MV-4-11 (cell line): ENCODE results near the gene METTL13.

Experiments used
- DNase-seq: peaks from one replicate; lab custom pipeline; 2025; lab: John Stamatoyannopoulos, UW

Gene METTL13

GRCh38 chr1:171803461-171804022 is 22.1 kb downstream of the METTL13 start:
- DNase-seq, result no peak

GRCh38 chr1:171805395-171806115 is 24.1 kb downstream of the METTL13 start:
- DNase-seq, result no peak

GRCh38 chr1:171807556-171807955 is 26.1 kb downstream of the METTL13 start:
- DNase-seq, result peak; percentile 56

- DNase-seq, result no peak
These were observed 28.4 kb downstream of the METTL13 start for GRCh38 chr1:171809834-171810233.

GRCh38 chr1:171811672-171812071 is 30.2 kb downstream of the METTL13 start:
- no peak for DNase-seq

GRCh38 chr1:171814692-171815091 is 33.2 kb downstream of the METTL13 start:
- DNase-seq, result no peak

GRCh38 chr1:171816300-171816901 is 34.9 kb downstream of the METTL13 start:
- DNase-seq, result no peak

- DNase-seq, result peak; percentile 42
These were observed 36.2 kb downstream of the METTL13 start for GRCh38 chr1:171817511-171818265.

GRCh38 chr1:171819946-171820345 is 38.5 kb downstream of the METTL13 start:
- no peak for DNase-seq

- DNase-seq, result no peak
These were observed 45.5 kb downstream of the METTL13 start for GRCh38 chr1:171826973-171827372.

GRCh38 chr1:171828794-171829193 is 47.3 kb downstream of the METTL13 start:
- peak; percentile 91 for DNase-seq

GRCh38 chr1:171833091-171833825 is 51.8 kb downstream of the METTL13 start:
- no peak for DNase-seq

- no peak for DNase-seq
These were observed 53.4 kb downstream of the METTL13 start for GRCh38 chr1:171834821-171835220.

- no peak for DNase-seq
These were observed 54.4 kb downstream of the METTL13 start for GRCh38 chr1:171835891-171836290.

- DNase-seq, result peak; percentile 58
These were observed 59.8 kb downstream of the METTL13 start, which contains the start of gene DNM3 for GRCh38 chr1:171841050-171841910. Gene DNM3, plus strand, starts transcription at chr1:171841498. Its CDS starts 159 bp downstream, at chr1:171841657.

- no peak for DNase-seq
These were observed 60.7 kb downstream of the METTL13 start for GRCh38 chr1:171841931-171842761.

GRCh38 chr1:171844381-171844780 is 62.9 kb downstream of the METTL13 start:
- no peak for DNase-seq

- DNase-seq, result no peak
These were observed 64.5 kb downstream of the METTL13 start for GRCh38 chr1:171845998-171846397.
